Measurements from ENCODE around the gene ZNF211. TPM values are rescaled to one million over a fixed set of nuclear protein-coding genes. Genes with fewer than 3 reads are reported as not detected.

The ZNF211 gene
- total RNA-seq, result 10 to 100 TPM; 33.7 to 47.0 (median 36.9) TPM
- total RNA-seq (2013), result 45.9 TPM

- peak; percentile 89 to 94 for DNase-seq
- no peaks in the 10 kb centered on the region for H3K27me3 ChIP-seq (ENCODE audit: control insufficient read depth, insufficient read depth, low read length)
- H3K4me3 Mint-ChIP-seq, result peak within 1 kb of the TSS; percentile 94
- peaks cover 13% of the 10 kb centered on the region for H3K4me1 ChIP-seq (ENCODE audit: control insufficient read depth, insufficient read depth, low read length)
- intact Hi-C loops (cut with micrococcal nuclease), result loop anchor here (1.0 to 10.0 kb wide), 4 partner anchors 19 to 146 kb away; partner anchors contain the start of genes ZNF134, ZNF416, ZNF419 and ZNF551
- WGBS (ENCODE audit: insufficient coverage), result 2% methylated on average over 59 of the region's 59 CpGs
- H3K36me3 Mint-ChIP-seq, result peaks cover 33% of the 10 kb centered on the region
- TF ChIP-seq, protein P1, sequence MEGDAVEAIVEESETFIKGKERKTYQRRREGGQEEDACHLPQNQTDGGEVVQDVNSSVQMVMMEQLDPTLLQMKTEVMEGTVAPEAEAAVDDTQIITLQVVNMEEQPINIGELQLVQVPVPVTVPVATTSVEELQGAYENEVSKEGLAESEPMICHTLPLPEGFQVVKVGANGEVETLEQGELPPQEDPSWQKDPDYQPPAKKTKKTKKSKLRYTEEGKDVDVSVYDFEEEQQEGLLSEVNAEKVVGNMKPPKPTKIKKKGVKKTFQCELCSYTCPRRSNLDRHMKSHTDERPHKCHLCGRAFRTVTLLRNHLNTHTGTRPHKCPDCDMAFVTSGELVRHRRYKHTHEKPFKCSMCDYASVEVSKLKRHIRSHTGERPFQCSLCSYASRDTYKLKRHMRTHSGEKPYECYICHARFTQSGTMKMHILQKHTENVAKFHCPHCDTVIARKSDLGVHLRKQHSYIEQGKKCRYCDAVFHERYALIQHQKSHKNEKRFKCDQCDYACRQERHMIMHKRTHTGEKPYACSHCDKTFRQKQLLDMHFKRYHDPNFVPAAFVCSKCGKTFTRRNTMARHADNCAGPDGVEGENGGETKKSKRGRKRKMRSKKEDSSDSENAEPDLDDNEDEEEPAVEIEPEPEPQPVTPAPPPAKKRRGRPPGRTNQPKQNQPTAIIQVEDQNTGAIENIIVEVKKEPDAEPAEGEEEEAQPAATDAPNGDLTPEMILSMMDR (IDR thresholded peaks at IDR 0.05), result no peak
- peak; percentile 99 to 100 (median 100) for ATAC-seq
- peaks cover 24% of the 10 kb centered on the region for H3K36me3 ChIP-seq (ENCODE audit: control insufficient read depth, insufficient read depth, low read length)
- H3K9me3 ChIP-seq (ENCODE audit: control insufficient read depth, insufficient read depth, low read length), result peaks cover 9% of the 10 kb centered on the region
- H3K27ac ChIP-seq (ENCODE audit: low read length), result peak within 1 kb of the TSS; percentile 80
- H3K4me3 ChIP-seq (ENCODE audit: low read length), result peak within 1 kb of the TSS; percentile 83
- peak within 1 kb of the TSS; percentile 87 to 91 for H3K27ac Mint-ChIP-seq
- H3K9me3 Mint-ChIP-seq, result peaks cover 6 to 18% of the 10 kb centered on the region in 2 donors
- no peaks in the 10 kb centered on the region for H3K27me3 Mint-ChIP-seq (ENCODE audit: low read depth in 2 of 2)
- H3K4me1 Mint-ChIP-seq, result peaks cover 24 to 32% of the 10 kb centered on the region in 2 donors
These were observed at the start of gene ZNF211 for GRCh38 chr19:57632987-57633831. ZNF211 (plus strand) TSS chr19:57633168; CDS start chr19:57633347, 179 bp downstream.

DNA sequence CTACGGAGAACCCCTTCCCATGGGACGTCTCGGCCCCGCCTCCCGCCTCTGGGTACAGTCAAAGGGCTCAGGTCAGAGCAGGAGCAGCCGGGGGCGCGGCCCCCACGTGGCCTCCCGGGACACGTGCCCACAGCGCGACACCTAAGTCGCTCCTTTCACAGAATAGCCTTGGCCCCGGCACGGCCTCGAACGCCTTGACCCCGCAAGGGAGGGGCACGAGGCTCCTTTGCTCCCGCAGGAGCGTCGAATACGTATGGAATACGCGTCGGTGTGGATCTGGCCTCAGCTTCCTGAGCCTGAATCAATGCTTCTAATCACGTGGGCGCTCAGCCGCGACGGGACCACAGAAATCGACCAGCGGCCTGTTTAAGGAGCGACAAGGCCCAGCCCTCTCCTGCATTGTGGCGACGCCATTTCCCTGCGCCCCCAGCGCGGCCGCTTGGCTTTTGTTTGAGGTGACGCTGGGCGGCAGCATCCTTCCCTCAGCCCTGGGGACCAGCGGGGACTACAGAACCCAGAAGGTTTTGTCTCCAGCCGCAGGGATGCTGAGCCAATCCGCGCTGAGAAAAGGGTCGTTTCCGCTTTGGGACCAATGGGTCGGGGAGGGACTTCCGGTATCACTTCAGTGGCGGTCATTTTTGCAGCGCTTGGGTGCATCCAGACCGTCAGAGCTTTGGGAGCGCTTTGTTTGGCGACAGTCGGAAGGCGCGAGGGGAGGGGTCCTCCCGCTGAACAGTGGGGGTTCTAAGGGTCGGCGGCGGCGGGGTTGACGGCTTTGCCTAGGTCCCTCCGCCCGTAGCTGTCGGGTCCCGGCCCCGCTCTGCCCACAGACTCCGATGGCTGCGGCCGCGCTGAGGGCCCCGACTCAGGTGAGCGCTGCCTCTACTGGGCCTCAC, 49.2 kb upstream of the ZNF211 start, which contains the start of gene ZIK1:
ZIK1 (plus strand) TSS at position 625 of the 896 bp plus-strand sequence; CDS start at position 837, 212 bp downstream.
- H3K4me3 ChIP-seq (ENCODE audit: low read length), result peak within 1 kb of the TSS; percentile 68
- DNase-seq, result peak; percentile 79 to 95
- peak within 1 kb of the TSS; percentile 92 for H3K4me3 Mint-ChIP-seq
- H3K36me3 ChIP-seq (ENCODE audit: control insufficient read depth, insufficient read depth, low read length), result peaks cover 6% of the 10 kb centered on the region
- H3K27ac ChIP-seq (ENCODE audit: low read length), result peak within 1 kb of the TSS; percentile 75
- H3K27me3 ChIP-seq (ENCODE audit: control insufficient read depth, insufficient read depth, low read length), result no peaks in the 10 kb centered on the region
- intact Hi-C loops (cut with micrococcal nuclease), result loop anchor here (1.0 kb wide), 2 partner anchors 16 to 31 kb away; partner anchors contain the start of genes ZNF134 and ZNF530
- peaks cover 17% of the 10 kb centered on the region for H3K4me1 ChIP-seq (ENCODE audit: control insufficient read depth, insufficient read depth, low read length)
- H3K4me1 Mint-ChIP-seq, result peaks cover 16 to 27% of the 10 kb centered on the region in 2 donors
- H3K9me3 ChIP-seq (ENCODE audit: control insufficient read depth, insufficient read depth, low read length), result peaks cover 41% of the 10 kb centered on the region
- no peaks in the 10 kb centered on the region for H3K27me3 Mint-ChIP-seq (ENCODE audit: low read depth in 2 of 2)
- WGBS (ENCODE audit: insufficient coverage), result 5% methylated on average over 76 of the region's 76 CpGs
- peak; percentile 90 to 94 (median 91) for ATAC-seq
- H3K9me3 Mint-ChIP-seq, result peaks cover 12 to 30% of the 10 kb centered on the region in 2 donors
- TF ChIP-seq, protein P1 (IDR thresholded peaks at IDR 0.05), result no peak
- H3K36me3 Mint-ChIP-seq, result peaks cover 39% of the 10 kb centered on the region
- peak within 1 kb of the TSS; percentile 72 to 88 for H3K27ac Mint-ChIP-seq

GRCh38 chr19:57587529-57587928, 45.4 kb upstream of the ZNF211 start:
- Histone ChIP-seq H3K4me3 (ENCODE audit: low read length) (no peak overlapping the region), H3K4me1 (ENCODE audit: control insufficient read depth, insufficient read depth, low read length) (peaks cover 17% of the 10 kb centered on the region), H3K27me3 (ENCODE audit: control insufficient read depth, insufficient read depth, low read length) (no peaks in the 10 kb centered on the region), H3K9me3 (ENCODE audit: control insufficient read depth, insufficient read depth, low read length) (peaks cover 71% of the 10 kb centered on the region), H3K27ac (ENCODE audit: low read length) (no peak overlapping the region), H3K36me3 (ENCODE audit: control insufficient read depth, insufficient read depth, low read length) (peaks cover 24% of the 10 kb centered on the region)
- intact Hi-C loops (cut with micrococcal nuclease), result no loop called here
- H3K9me3 Mint-ChIP-seq, result peaks cover 17 to 37% of the 10 kb centered on the region in 2 donors
- 100% methylated on average over 1 of the region's 1 CpG for WGBS (ENCODE audit: insufficient coverage)
- H3K4me3 Mint-ChIP-seq, result no peak overlapping the region
- H3K27ac Mint-ChIP-seq, result no peak overlapping the region
- ATAC-seq, result no peak
- peaks cover 16 to 23% of the 10 kb centered on the region in 2 donors for H3K4me1 Mint-ChIP-seq
- TF ChIP-seq, protein P1 (IDR thresholded peaks at IDR 0.05), result no peak
- DNase-seq, result no peak
- H3K36me3 Mint-ChIP-seq, result peaks cover 67% of the 10 kb centered on the region
- no peaks in the 10 kb centered on the region for H3K27me3 Mint-ChIP-seq (ENCODE audit: low read depth in 2 of 2)
